ENCODE results near the gene NELFA.
A peak's percentile ranks its signal among the peaks of the same experiment; 100 is the strongest.
"Not testable (repeated sequence)": the region's sequence is repeated elsewhere in the genome, so short reads cannot be mapped to it uniquely, and the experiment has no call there.

NELFA gene

DNA sequence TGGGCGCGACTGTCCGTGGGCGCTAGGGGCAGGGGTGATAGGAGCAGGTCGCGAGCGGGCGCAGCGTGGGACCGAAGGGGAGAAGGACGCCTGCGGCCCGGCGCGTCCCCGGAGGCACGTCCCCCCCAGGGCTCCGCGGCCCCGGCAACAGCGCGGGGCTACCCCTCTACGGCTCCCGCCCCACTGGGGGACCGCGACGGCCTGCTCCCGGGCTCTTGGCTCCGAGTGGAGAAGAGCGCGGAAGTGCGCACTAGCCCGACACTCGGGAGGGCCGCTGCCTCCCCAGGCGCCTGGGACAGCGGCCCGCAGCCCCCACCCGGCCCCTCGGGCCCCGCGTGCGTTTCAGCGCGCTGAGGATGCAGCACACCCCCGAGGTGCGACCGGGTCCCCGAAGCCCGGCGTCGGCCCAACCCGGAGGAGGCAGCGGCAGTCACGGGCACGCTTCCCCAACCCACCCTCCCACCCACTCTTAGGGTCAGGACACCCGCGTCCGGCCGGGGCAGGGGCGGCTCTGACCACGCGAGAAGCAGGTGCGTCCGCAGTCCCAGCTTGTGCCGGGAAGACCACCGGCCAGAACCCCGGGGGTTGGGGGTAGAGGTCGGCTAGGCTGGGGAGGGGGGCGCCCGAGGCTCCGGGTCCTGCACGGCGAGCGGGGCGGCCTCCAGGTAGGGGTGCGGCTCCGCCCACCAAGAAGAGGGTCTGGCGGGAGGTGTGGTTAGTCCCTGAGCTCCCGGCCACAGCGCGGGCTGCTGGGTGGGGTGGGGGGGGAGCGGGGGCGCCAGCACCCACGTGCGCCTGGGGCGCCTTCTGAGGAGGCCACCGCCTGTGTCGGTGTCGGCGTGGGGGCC, 31.8 kb upstream of the NELFA start:
- DNase-seq = no peak

DNA sequence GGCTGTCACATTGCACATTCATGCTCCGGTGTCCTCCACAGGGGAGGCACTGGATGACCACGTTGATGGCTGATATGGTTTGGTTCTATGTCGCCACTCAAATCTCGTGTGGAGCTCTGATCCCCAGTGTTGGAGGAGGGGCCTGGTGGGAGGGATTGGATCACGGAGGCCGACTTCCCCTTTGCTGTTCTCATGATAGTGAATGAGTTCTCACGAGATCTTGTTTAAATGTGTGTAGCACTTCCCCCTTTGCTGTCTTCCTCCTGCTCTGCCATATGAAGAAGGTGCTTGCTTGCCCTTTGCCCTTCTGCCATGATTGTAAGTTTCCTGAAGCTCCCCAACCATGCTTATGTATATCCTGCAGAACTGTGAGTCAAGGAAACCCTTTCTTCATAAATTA, 28.1 kb upstream of the NELFA start:
- no peak for DNase-seq

DNA sequence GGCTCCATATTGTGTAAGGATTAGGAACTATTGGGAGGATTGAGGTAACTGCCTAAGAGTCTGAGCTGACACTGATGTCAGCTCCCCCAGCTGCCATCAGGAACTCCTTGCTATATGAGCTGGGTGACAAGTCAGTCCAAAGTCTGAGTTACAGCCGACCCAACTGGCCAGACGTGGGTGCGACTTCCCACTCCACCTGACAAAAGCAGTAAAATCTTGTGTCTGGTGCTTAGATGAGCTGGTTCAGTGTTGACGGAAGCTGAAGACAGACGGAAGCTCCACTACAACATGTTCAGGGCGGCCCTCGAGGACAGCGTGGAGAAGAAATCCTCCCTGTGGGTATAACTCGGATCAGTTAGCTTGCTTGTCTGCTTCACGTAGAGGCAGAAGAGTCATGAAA, 27.6 kb upstream of the NELFA start:
- DNase-seq = no peak

DNA sequence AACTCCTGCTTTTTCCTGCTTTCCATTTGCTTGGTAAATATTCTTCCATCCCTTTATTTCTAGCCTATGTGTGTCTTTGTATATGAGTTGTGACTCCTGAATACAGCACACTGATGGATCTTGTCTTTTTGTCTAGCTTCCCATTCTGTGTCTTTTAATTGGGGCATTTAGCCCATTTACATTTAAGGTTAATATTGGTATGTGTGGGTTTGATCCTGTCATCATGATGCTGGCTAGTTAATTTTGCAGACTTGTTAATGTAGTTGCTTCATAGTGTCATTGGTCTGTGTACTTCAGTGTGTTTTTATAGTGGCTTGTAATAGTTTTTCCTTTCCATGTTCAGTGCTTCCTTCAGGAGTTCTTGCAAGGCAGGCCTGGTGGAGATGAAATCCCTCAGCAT, 22.4 kb upstream of the NELFA start:
- DNase-seq = not testable (repeated sequence)

DNA sequence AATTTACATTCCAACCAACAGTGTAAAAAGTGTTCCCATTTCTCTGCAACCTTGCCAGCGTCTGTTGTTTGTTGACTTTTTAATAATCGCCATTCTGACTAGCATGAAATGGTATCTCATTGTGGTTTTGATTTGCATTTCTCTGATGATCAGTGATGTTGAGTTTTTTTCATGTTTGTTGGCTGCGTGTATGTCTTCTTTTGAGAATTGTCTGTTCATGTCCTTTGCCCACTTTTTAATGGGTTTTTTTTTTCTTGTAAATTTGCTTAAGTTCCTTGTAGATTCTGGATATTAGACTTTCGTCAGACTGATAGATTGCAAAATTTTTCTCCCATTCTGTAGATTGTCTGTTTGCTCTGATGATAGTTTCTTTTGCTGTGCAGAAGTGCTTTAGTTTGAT, 18.3 kb upstream of the NELFA start:
- DNase-seq = not testable (repeated sequence)

DNA sequence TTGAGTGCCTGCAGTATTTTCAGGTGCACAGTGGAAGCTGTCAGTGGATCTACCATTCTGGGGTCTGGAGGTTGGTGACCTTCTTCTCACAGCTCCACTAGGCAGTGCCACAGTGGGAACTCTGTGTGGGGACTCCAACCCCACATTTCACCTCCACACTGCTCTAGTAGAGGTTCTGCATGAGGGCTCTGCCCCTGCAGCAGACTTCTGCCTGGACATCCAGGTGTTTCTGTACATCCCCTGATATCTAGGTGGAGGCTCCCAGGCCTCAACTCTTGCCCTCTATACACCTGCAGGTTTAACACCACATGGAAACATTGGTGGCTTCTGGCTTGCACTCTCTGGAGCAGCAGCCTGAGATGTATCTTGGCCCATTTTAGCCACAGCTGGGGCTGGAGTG, 17.0 kb upstream of the NELFA start:
- DNase-seq = no peak

DNA sequence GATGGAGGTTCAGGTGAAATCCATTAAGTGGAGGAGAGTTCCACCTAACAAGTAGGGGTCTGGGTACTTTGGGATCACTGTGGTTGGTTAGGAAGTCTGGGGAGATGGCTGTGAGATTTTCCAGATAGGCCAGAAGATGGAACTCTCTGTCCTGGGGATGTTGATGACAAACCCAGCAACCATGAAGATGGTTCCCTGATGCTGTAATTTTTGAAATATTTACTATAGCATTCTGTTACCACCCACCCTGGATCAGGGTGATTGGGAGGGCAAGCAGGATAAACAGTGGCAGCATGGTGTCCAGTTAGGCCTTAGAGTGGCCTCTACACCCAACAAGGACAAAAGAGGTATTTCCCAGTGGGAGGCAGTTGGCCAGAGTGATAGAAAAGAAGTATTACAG, 15.9 kb upstream of the NELFA start:
- no peak for DNase-seq

DNA sequence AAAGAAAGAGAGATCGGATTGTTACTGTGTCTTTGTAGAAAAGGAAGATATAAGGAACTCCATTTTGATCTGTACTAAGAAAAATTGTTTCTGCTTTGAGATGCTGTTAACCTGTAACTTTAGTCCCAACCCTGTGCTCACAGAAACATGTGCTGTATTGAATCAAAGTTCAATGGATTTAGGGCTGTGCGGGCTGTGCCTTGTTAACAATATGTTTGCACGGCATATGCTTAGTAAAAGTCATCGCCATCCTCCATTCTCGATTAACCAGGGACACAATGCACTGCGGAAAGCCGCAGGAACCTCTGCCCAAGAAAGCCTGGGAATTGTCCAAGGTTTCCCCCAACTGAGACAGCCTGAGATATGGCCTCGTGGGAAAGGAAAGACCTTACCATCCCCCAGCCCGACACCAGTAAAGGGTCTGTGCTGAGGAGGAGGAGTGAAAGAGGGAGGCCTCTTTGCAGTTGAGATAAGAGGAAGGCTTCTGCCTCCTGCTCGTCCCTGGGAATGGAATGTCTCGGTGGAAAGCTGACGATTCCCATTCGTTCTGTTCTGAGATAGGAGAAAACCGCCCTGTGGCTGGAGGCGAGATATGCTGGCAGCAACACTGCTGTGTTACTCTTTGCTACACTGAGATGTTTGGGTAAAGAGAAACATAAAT, 12.7 kb upstream of the NELFA start:
- DNase-seq = not testable (repeated sequence)

DNA sequence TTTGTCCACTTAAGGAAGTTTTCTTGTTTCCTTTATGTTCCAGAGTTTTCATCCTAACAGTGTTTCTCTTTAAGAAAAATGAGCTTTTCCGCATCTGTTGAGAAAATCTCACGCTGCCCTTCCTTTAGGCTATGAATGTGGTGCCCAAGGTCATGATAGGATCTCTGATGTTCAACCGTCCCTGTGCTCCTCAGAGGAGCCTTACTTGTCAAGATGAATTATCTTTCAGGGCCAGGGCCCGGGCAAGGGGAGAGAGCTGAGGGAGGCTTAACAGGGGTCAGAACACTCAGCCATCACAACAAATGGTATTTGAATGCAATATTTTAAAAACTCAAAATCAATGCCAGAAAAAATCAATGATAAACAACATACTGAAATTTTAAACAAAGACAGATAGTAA, 6.2 kb upstream of the NELFA start:
- DNase-seq = no peak

DNA sequence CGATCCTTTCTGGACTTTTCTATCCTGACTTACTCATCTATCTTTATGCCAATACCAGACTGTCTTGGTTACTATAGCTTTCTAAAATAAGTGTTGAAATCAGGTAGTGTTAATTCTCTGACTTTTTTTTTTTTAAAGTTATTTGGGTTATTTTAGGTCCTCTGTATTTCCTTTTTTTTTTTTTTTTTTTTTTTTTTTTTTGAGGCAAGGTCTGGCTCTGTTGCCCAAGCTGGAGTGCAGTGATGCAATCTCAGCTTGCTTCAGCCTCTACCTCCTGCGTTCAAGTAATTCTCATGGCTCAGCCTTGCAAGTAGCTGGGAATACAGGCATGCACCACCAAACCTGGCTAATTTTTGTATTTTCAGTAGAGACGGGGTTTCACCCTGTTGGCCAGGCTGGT, 2.8 kb upstream of the NELFA start:
- no peak for DNase-seq

DNA sequence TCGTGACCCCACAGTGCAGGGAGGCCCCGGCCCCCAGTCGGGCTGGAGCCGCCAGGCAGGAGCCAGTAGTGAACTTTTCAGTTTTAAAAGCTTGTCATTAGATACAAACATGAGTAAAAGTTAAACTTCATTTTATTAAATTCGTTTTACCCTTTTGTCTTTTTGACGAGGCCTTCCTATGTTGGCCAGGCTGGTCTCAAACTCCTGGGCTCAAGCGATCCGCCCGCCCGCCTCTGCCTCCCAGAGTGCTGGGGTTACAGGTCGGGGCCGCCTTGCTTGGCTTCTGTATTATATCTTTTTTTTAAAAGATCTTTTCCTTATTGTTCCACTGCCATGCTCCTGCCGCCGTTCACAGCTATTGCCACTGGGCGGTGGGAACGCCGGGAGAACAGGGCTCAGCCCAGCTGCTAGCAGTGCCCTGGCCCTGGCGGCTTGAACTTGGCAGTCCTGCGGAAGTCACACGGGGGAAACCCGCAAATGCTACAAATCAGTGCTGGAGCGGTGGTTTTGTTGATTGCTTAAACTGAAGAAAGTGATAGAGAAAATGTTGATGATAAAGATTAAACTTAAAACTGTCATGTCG, 968 bp upstream of the NELFA start:
- DNase-seq = peak; percentile 73

DNA sequence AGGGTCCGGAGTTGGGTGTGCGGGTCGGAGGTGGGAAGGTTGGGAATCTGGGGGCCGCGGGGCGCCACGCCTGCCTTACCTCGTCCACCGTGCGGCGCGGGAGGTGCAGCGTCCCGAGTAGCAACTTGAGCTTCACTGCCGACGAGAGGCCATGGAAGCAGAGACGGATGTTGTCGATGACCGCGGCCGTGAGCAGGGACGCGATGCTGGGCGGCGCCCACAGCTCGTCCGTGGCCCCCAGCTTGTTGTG, 178 bp downstream of the NELFA start:
- no peak for DNase-seq

DNA sequence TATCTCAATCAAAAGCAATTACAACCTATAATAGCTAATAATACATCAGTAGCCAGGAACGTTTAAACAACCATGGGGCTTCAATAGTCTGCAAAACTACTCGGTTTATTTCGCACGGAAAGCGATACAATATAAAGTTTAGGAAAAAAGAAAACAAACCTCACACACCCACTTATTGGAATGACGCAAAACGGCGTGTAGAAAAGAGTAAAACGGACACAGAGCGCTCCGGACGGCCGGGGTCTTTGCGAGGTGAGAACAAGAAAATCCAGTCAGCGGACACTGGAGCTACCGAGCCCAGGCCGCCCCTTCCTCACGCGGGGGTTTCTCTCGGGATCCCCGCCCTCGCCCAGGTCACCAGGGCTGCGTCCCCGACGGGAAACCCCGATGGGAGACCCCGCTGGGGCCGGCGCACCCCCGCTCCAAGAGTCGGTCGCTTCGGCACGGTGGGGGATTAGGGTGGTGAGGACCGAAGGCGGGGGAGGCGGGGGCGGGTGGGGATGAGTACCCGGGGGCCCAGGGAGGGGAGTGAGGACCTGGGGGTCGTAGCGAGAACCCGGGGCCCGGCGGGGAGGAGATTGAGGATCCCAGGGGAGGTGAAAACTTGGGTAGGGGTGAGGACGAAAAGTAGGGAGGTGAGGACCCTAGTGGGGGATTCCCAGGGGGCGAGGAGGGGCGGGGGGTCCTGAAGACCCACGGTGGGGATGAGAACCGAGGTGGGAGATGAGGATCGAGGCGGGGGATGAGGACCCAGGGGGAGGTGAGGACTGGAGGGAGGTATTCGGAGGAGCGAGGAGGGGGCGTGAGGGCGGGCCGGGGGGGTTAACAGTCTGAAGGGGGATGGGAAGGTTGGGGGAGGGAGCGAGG, 737 bp downstream of the NELFA start:
- DNase-seq = no peak

DNA sequence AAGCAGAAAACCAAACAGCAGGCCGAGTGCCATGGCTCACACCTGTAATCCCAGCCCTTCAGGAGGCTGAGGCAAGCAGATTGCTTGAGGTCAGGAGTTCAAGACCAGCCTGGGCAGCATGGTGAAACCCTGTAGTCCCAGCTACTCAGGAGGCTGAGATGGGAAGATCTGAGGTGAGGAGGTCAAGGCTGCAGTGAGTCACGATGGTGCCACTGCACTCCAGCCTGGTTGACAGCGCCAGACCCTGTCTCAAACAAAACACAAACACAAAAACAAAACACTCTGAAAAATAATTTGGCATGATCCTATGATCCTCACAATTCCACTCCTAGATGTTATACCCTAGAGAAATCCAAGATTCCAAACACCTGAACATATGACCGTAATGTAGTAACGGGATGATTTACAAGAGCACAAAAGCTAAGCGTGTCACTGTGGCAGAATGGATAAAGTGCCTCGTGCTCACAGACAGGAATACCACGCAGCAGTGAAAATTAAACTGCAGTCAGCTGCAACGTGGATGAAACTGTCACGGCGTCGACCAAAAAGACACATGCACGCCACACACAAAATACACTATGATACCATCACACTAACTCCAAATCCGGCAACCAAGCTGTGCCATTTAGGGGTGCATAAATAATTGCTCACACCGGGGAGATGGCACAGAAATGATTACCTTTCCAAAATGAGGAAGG, 1.7 kb downstream of the NELFA start:
- no peak for DNase-seq

DNA sequence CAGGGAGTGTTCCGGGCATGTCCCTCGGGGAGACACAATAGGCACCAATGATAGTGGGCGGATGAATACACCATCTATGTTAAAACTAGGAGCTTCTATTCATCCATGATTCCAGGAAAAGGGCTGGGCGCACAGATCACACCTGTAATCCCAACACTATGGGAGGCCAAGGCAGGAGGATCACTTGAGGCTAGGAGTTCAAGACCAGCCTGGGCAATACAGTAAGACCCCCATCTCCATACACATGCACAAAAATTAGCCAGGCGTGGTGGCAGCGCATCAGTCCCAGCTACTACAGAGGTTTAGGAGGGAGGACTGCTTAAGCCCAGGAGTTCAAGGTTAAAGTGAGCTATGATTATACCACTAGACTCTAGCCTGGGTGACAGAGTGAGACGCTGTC, 2.4 kb downstream of the NELFA start:
- DNase-seq = no peak

DNA sequence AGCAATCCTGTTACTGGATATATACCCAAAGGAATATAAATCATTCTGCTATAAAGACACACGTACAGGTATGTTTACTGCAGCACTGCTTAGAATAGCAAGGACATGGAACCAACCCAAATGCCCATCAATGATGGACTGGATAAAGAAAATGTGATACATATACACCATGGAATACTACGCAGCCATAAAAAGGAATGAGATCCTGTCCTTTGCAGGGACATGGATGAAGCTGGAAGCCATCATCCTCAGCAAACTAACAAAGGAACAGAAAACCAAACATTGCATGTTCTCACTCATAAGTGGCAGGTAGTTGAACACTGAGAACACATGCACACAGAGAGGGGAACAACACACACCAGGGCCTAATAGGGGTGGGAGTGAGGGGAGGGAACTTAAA, 5.4 kb downstream of the NELFA start:
- DNase-seq = not testable (repeated sequence)

DNA sequence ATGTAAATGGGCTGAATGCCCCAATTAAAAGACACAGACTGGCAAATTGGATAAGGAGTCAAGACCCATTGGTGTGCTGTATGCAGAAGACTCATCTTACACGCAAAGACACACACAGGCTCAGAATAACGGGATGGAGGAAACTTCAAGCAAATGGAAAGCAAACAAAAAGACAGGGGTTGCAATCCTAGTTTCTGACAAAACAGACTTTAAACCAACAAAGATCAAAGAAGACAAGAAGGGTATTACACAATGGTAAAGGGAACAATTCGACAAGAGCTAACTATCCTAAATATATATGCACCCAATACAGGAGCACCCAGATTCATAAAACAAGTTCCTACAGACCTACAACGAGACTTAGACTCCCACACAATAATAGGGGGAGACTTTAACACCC, 9.5 kb downstream of the NELFA start:
- DNase-seq = not testable (repeated sequence)

DNA sequence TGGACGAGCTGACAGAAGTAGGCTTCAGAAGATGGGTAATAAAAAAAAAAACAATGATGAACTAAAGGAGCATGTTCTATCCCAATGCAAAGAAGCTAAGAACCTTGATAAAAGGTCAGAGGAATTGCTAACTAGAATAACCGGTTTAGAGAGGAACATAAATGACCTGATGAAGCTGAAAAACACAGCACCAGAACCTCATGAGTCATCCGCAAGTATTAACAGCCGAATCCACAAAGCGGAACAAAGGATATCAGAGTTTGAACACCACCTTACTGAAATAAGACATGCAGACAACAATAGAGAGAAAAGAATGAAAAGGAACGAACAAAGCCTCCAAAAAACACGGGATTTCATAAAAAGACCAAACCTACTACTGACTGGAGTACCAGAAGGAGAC, 10.5 kb downstream of the NELFA start:
- DNase-seq = no peak

DNA sequence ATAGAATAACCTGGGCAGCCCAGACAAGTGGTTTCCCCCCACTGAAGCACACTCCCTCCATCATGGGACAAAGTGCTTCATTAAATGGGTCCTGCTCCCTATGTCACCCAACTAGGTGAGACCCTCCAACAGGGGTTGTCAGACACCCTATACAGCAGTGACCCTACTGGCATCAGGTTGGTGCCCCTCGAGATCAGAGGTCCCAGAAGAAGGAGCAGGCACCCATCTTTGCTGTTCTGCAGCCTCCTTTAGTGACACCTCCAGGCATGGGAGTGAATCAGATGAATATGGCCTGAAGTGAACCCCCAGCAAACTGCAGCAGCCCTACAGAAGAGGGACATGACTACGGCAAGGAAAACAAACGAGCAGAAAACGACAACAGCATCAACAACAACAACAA, 11.1 kb downstream of the NELFA start:
- no peak for DNase-seq

DNA sequence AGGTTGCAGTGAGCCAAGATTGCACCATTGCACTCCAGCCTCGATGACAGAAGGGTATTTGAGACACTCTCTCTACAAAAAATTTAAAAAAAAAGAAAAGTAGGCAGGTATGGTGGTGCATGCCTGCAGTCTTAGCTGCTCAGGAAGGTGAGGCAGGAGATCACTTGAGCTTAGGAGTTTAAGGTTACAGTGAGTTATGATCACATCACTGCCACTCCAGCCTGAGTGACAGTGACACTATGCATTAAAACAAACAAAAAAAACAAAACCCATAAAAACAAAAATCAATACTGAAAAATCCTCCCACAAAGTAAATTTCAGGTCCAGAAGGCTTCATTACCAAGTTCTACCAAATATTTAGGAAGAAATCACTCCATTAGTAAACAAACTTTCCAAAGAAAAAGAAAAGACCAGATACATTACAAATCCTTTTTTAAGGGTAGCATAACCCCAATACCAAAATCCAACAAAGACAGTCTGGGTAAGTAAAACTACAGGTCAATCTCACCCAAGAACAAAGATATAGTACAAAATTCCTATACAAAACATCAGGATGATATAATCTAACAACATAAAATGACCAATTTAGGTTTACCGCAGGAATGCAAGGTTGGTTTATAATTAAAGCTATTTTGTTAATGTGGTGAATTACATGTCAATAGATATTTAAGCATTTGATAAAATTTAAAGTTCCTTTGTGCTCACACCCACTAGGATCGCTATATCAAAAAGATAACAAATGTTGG, 11.7 kb downstream of the NELFA start:
- DNase-seq = no peak

DNA sequence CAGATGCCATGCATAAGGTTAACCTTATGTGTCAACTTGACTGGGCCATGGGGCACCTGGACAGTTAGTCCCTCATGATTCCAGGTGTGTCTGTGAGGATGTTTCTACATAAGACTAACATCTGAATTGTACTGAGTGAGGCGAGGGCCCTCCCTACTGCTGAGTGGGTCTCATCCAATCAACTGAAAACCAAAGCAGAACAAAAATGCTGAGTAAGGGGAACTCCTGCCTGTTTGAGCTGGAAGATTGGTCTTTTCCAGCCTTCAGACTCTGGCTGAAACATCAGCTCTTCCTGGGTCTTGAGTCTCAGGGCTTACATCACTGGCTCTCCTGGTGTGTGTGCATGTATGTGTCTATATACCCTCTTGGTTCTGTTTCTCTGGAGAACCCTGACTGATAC, 13.8 kb downstream of the NELFA start:
- no peak for DNase-seq
